ENCODE results near the gene S100A12. TPM values are rescaled to one million over a fixed set of nuclear protein-coding genes. Genes with fewer than 3 reads are reported as not detected.

Gene S100A12
- total RNA-seq = not detected in 2 replicates

DNA sequence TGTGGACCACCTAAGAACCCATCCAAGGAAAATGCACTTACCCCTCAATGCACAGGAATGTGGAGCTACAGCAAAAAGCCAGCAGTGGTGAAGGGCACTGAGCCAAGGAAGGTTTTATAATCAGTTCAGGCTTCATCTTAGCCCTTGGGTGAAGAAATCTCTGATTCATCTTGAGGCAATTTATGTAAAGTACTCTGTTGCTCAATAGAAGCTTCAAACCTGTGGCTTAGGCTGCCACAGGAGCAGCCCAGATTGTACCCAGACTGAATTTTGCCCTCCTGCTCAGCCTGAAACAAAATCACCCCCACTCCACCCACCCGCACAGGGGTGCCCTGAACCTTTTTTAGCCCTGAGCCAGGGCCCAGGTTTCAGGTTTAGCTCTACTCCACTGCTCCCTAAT, at the start of gene S100A12:
TSS of gene S100A12 (minus strand) at position 111 of the 400 bp plus-strand sequence. CDS start 1,029 bp downstream, outside the sequence.

DNA sequence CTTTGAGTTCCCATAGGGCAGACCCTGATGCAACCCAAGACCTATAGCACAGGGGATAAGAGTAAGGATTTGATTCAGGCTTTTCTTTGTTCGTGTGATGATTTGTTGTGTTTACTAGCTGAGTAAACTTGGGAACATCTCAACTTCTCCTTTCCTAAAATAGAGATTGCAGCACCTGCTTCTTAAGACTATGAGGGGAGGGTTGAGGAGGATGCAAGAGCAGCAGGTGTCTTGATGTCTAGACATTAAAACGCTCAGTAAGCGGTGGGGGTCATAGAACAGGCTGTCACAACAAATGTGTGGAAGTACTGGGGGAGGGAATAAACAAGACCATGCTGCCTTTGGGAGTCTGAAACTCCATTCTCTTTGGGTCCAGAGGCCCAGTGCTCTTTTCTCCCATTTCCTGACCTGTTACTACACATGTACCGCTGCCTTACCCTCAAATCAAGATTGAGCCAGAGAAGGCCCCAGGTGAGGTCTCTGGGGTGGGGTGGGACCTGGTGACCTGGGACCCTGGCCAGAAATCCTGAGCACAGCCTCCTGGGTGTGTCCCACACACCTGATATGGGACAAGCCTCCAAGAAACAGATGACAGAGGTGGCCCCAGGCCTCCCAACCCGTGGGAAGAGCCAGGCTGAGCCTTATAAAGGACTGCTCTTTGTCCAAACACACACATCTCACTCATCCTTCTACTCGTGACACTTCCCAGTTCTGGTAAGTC, 40.6 kb upstream of the S100A12 start, which contains the start of gene S100A7A:
TSS of gene S100A7A (plus strand) at position 671 of the 721 bp plus-strand sequence. CDS start 1,563 bp downstream, outside the sequence.

DNA sequence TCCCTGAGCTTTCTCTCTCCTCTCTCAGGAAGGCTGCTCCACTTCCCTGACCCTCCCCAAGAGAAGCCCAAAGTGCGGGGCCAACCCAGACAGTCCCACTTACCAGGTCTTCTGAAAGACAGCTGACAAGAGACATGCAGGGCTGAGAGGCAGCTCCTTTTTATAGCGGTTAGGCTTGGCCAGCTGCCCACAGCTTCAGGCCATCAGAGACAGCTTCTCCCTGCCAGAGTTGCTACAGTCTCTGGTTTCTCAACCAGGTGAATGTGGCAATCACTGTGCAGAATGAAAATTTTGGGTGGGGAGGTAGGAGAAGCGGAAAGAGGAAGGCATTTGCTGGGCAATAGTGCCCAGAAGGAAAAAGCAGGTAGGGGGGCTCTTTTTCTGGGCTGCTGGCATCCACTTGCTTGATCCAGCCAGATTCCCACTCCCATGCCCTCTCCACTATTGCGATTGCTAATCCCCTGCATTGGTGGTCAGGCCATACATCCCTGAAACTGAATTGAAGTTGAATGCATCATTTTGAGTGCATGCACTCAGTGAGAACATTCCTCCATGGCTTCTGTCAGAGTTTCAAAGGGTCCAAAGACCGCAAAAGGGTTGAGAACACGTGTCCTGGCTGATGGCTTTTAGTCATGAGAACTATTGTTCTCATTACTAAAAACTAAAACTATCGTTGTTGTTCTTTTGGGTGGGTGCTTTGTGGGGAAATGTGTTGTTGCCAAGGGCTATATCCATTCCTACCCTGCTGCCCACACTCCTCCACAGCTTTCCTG, 15.7 kb upstream of the S100A12 start, which contains the start of gene S100A8:
TSS of gene S100A8 (minus strand) at position 136 of the 773 bp plus-strand sequence. CDS start 538 bp downstream, outside the sequence.

DNA sequence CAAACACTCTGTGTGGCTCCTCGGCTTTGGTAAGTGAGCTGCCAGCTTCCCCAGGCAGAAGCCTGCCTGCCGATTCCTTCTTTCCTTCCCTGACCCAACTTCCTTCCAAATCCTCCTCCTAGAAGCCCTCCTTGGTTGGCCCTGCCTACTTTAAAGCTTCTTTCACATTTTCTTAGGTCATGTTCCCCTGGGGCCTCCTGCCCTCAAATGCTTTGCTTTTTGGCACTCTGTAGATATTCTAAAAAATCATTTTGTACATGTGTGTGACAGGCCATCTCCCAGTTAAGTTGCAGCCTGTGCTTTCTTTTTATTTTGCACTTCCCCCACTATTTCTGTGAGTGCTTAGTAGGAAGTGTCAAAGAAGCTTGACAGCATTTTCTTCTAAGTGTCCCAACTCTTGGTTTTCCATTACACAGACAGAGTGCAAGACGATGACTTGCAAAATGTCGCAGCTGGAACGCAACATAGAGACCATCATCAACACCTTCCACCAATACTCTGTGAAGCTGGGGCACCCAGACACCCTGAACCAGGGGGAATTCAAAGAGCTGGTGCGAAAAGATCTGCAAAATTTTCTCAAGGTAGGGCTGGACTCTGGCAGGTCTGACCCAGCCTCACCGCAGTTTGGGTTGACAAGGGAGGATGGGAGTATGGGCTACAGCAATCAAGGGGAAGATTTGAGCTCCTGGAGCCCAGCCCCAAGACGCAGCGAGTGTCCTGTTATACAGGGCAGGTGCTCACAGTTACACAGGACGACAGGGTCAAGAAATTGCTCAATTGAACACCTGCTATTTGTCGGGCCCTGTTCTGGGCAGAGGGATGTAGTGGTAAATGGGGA, 17.3 kb downstream of the S100A12 start, which contains the start of gene S100A9:
TSS of gene S100A9 (plus strand) at position 2 of the 838 bp plus-strand sequence. CDS start at position 432, 430 bp downstream.

DNA sequence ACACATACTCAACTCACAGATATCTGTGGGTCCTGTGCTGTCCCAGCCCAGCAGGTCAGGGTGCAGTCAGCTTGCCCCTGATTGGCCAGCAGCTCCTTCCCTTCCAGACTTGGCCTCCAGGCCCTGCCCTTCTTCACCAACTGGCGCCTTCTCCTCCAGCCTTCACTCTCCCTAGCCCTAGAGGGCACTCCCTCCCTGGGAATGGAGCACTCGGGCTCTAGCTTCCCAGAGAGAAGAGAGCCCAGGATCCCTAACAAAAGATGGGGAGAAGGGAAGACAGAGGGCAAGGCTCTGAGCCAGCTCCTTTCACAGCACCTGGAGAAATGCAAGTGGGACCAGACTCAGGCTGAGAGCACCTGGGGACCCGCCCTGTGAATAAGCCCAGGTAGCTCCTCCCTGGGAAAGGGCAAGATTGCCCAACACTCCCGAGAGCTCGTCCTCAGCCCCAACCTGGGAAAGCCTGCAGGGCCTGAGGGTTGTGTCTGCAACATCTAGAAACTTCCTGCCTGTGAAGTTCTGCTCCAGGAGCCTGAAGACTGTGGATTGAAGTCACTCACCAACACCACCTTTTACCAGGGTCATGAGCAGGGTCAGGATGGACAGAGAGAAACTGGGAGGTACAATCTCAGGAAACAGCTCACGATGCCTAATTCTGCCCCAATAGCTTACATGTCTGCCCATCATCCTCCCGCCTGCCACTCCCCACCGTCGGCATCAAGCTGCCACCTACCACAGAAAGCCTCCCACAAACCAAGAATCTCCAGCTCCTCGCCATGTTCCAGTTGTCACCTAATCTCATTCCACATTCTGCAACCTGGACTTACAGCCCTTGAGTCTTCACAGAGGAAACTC, 26.7 kb downstream of the S100A12 start, which contains the start of gene PGLYRP4:
TSS of gene PGLYRP4 (minus strand) at position 331 of the 852 bp plus-strand sequence. CDS start 909 bp downstream, outside the sequence.

Other genes with a start within 250 kb of the S100A12 start
- not detected in 2 replicates for gene SPRR2G, start 224.7 kb downstream of the S100A12 start, total RNA-seq
- not detected in 2 replicates for gene LELP1, start 172.2 kb downstream of the S100A12 start, total RNA-seq
- not detected in 2 replicates for gene PRR9, start 158.0 kb downstream of the S100A12 start, total RNA-seq
- not detected in 2 replicates for gene LORICRIN, start 115.9 kb downstream of the S100A12 start, total RNA-seq
- not detected in 2 replicates for gene PGLYRP3, start 62.7 kb downstream of the S100A12 start, total RNA-seq
- not detected in 2 replicates for gene PGLYRP4, start 26.8 kb downstream of the S100A12 start, total RNA-seq
- gene S100A9, start 17.8 kb downstream of the S100A12 start, total RNA-seq = 0.28 and 0.83 TPM in 2 replicates
- not detected in 2 replicates for gene S100A8, start 15.5 kb upstream of the S100A12 start, total RNA-seq
- gene S100A7A, start 40.9 kb upstream of the S100A12 start, total RNA-seq = not detected in 2 replicates
- gene S100A7, start 85.0 kb upstream of the S100A12 start, total RNA-seq = not detected in 2 replicates
- gene S100A6, start 160.4 kb upstream of the S100A12 start, total RNA-seq = 1,840 and 3,415 TPM in 2 replicates
- 1.1 TPM in 1 of 2 replicates, not detected in the other for gene S100A5, start 165.3 kb upstream of the S100A12 start, total RNA-seq
- gene S100A4, start 170.2 kb upstream of the S100A12 start, total RNA-seq = 191 and 237 TPM in 2 replicates
- 8.2 and 10.4 TPM in 2 replicates for gene S100A3, start 173.6 kb upstream of the S100A12 start, total RNA-seq
- gene S100A2, start 190.2 kb upstream of the S100A12 start, total RNA-seq = 1.8 and 2.6 TPM in 2 replicates
- gene S100A16, start 237.5 kb upstream of the S100A12 start, total RNA-seq = 84.3 and 106 TPM in 2 replicates
- 0.18 and 0.28 TPM in 2 replicates for gene S100A14, start 240.7 kb upstream of the S100A12 start, total RNA-seq